ENCODE measurements around the gene CAMTA1.

DNA sequence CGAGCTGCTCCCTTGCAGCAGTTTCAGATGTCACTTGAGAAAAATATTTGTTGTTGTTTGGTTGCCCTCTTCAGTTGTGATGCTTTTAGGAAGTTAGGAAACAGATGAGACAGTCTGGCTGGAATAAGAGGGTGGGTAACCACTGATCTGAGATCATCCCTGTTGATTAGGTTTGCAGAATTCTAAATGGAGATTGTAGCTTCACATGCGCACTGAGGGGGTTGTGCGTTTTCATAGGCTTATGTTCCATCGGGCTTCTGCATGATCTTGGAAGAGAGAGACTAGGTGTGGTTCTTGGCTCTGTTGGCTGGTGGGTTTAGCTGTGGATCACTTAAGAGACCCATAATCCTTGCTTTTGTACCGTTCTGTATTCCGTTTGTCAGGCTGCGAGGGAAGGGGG, 108.1 kb downstream of the CAMTA1 start:
- TF ChIP-seq NFRKB (IDR thresholded peaks at IDR 0.05) (no peak), TARDBP (IDR thresholded peaks at IDR 0.05) (no peak), SP1 (IDR thresholded peaks at IDR 0.05) (no peak), SUZ12 (IDR thresholded peaks at IDR 0.05) (no peak)
